Peyer's patch (tissue), 4 donors: ENCODE results near the gene SUPT3H.

Experiments used
- CTCF ChIP-seq, 6 experiments: fragments of 450-650 bp in 4 of 6; fragments of 200-600 bp in 2 of 6; sonication (generic) in 1 of 6; IDR thresholded peaks; one replicate each; pipeline ENCODE4 v1.5.1; 2017 to 2019; ENCODE audit warnings: antibody characterized with exemption in 6 of 6, mild to moderate bottlenecking in 3 of 6, moderate library complexity in 1 of 6
- POLR2A ChIP-seq, 2 donors: fragments of 450-650 bp; IDR thresholded peaks; one replicate each; pipeline ENCODE4 v1.5.1; 2017; ENCODE audit warnings: antibody characterized with exemption in 2 of 2, mild to moderate bottlenecking in 2 of 2, moderate library complexity in 2 of 2

- TF ChIP-seq CTCF (IDR thresholded peaks at IDR 0.05) (no peak), POLR2A (IDR thresholded peaks at IDR 0.05) (no peak)
Observed at GRCh38 chr6:44983467-44984365, 394.0 kb downstream of the SUPT3H start.
